Spinal cord (tissue), 10 donors: Measurements from ENCODE around the gene ERFL. TPM values are rescaled to one million over a fixed set of nuclear protein-coding genes. Genes with fewer than 3 reads are reported as not detected.

Source experiments
- DNase-seq, 6 donors: peaks; one replicate each; pipeline versions ENCODE4 v3.0.0 to v3.0.0-alpha.2; 2013 to 2015; ENCODE audit warnings: low spot score in 6 of 6, low read depth in 4 of 6
- H3K27ac ChIP-seq: one replicate; pipeline ENCODE4 v1.5.1; 2013; ENCODE audit warnings: low read depth, low read length, control low read depth
- H3K27me3 ChIP-seq: one replicate; pipeline ENCODE4 v1.6.1; 2013; ENCODE audit warnings: low read length; ENCODE audit not compliant: control insufficient read depth, insufficient read depth
- H3K36me3 ChIP-seq: one replicate; pipeline ENCODE4 v1.6.1; 2013; ENCODE audit warnings: low read length; ENCODE audit not compliant: control insufficient read depth, insufficient read depth
- H3K4me1 ChIP-seq: one replicate; pipeline ENCODE4 v1.6.1; 2013; ENCODE audit warnings: low read length; ENCODE audit not compliant: control insufficient read depth, insufficient read depth
- H3K4me3 ChIP-seq: one replicate; pipeline ENCODE4 v1.5.1; 2013; ENCODE audit warnings: low read depth, low read length, control low read depth
- H3K9me3 ChIP-seq: one replicate; pipeline ENCODE4 v1.6.1; 2013; ENCODE audit warnings: low read length; ENCODE audit not compliant: control insufficient read depth, insufficient read depth
- WGBS: methylation state at CpG from one replicate; pipeline ENCODE4 v1.1.5; 2013; ENCODE audit warnings: missing lambda C conversion rate; ENCODE audit not compliant: insufficient coverage; 5-methylcytosine and 5-hydroxymethylcytosine counted together
- polyA plus RNA-seq, 2 donors: library from polyadenylated mRNA; unstranded; fragments of 120-200 nt; gene quantifications; one replicate each; pipeline ENCODE4 v1.2.1, GENCODE V29; 2013; ENCODE audit not compliant: insufficient read length in 2 of 2
- small RNA-seq: library from RNA; depleted of rRNA; stranded (forward); fragments of <200 nt; gene quantifications from one replicate; pipeline ENCODE3, GENCODE V24; 2014; ENCODE audit warnings: low replicate concordance
- total RNA-seq, 2 donors: library from RNA; depleted of rRNA in 1 of 2; stranded (reverse); fragments of 120-200 nt in 1 of 2; fragments of >200 nt in 1 of 2; gene quantifications; one replicate each; pipeline versions ENCODE4 v1.2.3 to v1.2.4, GENCODE V29; 2013 to 2014
- donor health status: healthy.

Gene ERFL
- total and polyA plus RNA-seq, 4 donors = 0.11 to 1.3 (median 0.78) TPM; not detected in 1

- Histone ChIP-seq H3K4me3 (peak overlapping the region; percentile 81), H3K4me1 (peaks cover 26% of the 10 kb centered on the region), H3K27ac (peak overlapping the region; percentile 52), H3K36me3 (peaks cover 45% of the 10 kb centered on the region), H3K27me3 (no peaks in the 10 kb centered on the region), H3K9me3 (no peaks in the 10 kb centered on the region)
- WGBS = under 1% methylated on average over 42 of the region's 45 CpGs
- DNase-seq = peak in 2 of 6 donors; percentile 26 to 41
Observed at GRCh38 chr19:41860419-41861115, 67.7 kb downstream of the ERFL start.

GRCh38 chr19:41859618-41860418, 68.4 kb downstream of the ERFL start, which contains the start of gene RPS19:
RPS19 (plus strand) TSS chr19:41860255; CDS start chr19:41860775, 520 bp downstream.
- Histone ChIP-seq H3K27ac (peak within 1 kb of the TSS; percentile 98), H3K36me3 (peaks cover 37% of the 10 kb centered on the region), H3K9me3 (no peaks in the 10 kb centered on the region), H3K4me1 (peaks cover 26% of the 10 kb centered on the region), H3K4me3 (peak within 1 kb of the TSS; percentile 81), H3K27me3 (no peaks in the 10 kb centered on the region)
- DNase-seq = peak; percentile 99 to 100 (median 100)
- under 1% methylated on average over 76 of the region's 76 CpGs for WGBS

- DNase-seq = no peak
- H3K9me3 ChIP-seq = no peaks in the 10 kb centered on the region
- peaks cover 31% of the 10 kb centered on the region for H3K36me3 ChIP-seq
- WGBS = 5% methylated on average over 6 of the region's 8 CpGs
- peaks cover 26% of the 10 kb centered on the region for H3K4me1 ChIP-seq
- no peaks in the 10 kb centered on the region for H3K27me3 ChIP-seq
- peak overlapping the region; percentile 81 for H3K4me3 ChIP-seq
- peak overlapping the region; percentile 98 for H3K27ac ChIP-seq
Observed at GRCh38 chr19:41859213-41859617, 69.0 kb downstream of the ERFL start.

Small RNA genes lying within 50 kb of the gene (small RNA-seq; reads per million reads assigned to genes)
- not detected for gene MIR6797

Other genes with a start within 250 kb of the ERFL start
- gene CEACAM7, start 240.2 kb downstream of the ERFL start, total RNA-seq = not detected
- not detected for gene CEACAM7, start 240.2 kb downstream of the ERFL start, polyA plus RNA-seq
- not detected for gene CEACAM5, start 219.8 kb downstream of the ERFL start, total RNA-seq
- not detected for gene CEACAM5, start 219.8 kb downstream of the ERFL start, polyA plus RNA-seq
- 1 to 10 TPM in 1 of 2 donors, under 1 TPM in 1; 0.33 to 5.7 TPM for gene CEACAM6, start 172.9 kb downstream of the ERFL start, total RNA-seq
- gene CEACAM6, start 172.9 kb downstream of the ERFL start, polyA plus RNA-seq = under 1 TPM; 0.10 to 0.23 TPM
- 1 to 10 TPM in 1 of 2 donors, not detected in 1; 1.9 TPM for gene CEACAM3, start 131.9 kb downstream of the ERFL start, total RNA-seq
- gene CEACAM3, start 131.9 kb downstream of the ERFL start, polyA plus RNA-seq = not detected
- gene LYPD4, start 83.8 kb downstream of the ERFL start, total RNA-seq = not detected
- not detected for gene LYPD4, start 83.8 kb downstream of the ERFL start, polyA plus RNA-seq
- not detected for gene DMRTC2, start 83.4 kb downstream of the ERFL start, total RNA-seq
- not detected for gene DMRTC2, start 83.4 kb downstream of the ERFL start, polyA plus RNA-seq
- gene RPS19, start 68.2 kb downstream of the ERFL start, total RNA-seq = 1,000 to 10,000 TPM in 1 of 2 donors, 100 to 1,000 TPM in 1; 241 to 2,284 TPM
- 1,000 to 10,000 TPM; 1,361 to 1,379 TPM for gene RPS19, start 68.2 kb downstream of the ERFL start, polyA plus RNA-seq
- gene CD79A, start 51.2 kb downstream of the ERFL start, total RNA-seq = under 1 TPM; 0.22 to 0.59 TPM
- under 1 TPM in 1 of 2 donors, not detected in 1; 0.44 TPM for gene CD79A, start 51.2 kb downstream of the ERFL start, polyA plus RNA-seq
- 10 to 100 TPM; 17.3 to 27.0 TPM for gene ARHGEF1, start 45.3 kb downstream of the ERFL start, total RNA-seq
- gene ARHGEF1, start 45.3 kb downstream of the ERFL start, polyA plus RNA-seq = 100 to 1,000 TPM in 1 of 2 donors, 10 to 100 TPM in 1; 75.5 to 113 TPM
- gene RABAC1, start 30.9 kb upstream of the ERFL start, total RNA-seq = 100 to 1,000 TPM in 1 of 2 donors, 10 to 100 TPM in 1; 98.0 to 174 TPM
- 100 to 1,000 TPM; 189 to 202 TPM for gene RABAC1, start 30.9 kb upstream of the ERFL start, polyA plus RNA-seq
- gene ATP1A3, start 65.8 kb upstream of the ERFL start, total RNA-seq = 100 to 1,000 TPM in 1 of 2 donors, 10 to 100 TPM in 1; 85.0 to 434 TPM
- gene ATP1A3, start 65.8 kb upstream of the ERFL start, polyA plus RNA-seq = 100 to 1,000 TPM; 643 to 704 TPM
- 10 to 100 TPM; 13.1 to 21.6 TPM for gene GRIK5, start 141.8 kb upstream of the ERFL start, total RNA-seq
- gene GRIK5, start 141.8 kb upstream of the ERFL start, polyA plus RNA-seq = 10 to 100 TPM; 74.8 to 83.2 TPM
- gene ZNF574, start 147.7 kb upstream of the ERFL start, total RNA-seq = 10 to 100 TPM in 1 of 2 donors, 1 to 10 TPM in 1; 7.6 to 10.7 TPM
- 10 to 100 TPM; 17.2 to 19.4 TPM for gene ZNF574, start 147.7 kb upstream of the ERFL start, polyA plus RNA-seq
- gene POU2F2, start 204.0 kb upstream of the ERFL start, total RNA-seq = 1 to 10 TPM; 1.2 to 2.9 TPM
- 10 to 100 TPM; 17.9 to 20.6 TPM for gene POU2F2, start 204.0 kb upstream of the ERFL start, polyA plus RNA-seq